T-helper 2 cell treated with Interferon-gamma antibody and Interleukin-4, amounts not matched to agents 100 ng/mL and 5 ng/mL, for 36 hours (primary cell): ENCODE data around the gene VIL1. TPM values are rescaled to one million over a fixed set of nuclear protein-coding genes. Genes with fewer than 3 reads are reported as not detected.

Experiments used
- intact Hi-C: fragments of 100-400 bp; cut with micrococcal nuclease; formaldehyde crosslinking; loops from one replicate; pipeline ENCODE4 v1.15.1; 2023
- total RNA-seq: library from RNA; stranded (reverse); gene quantifications from 2 replicates; pipeline ENCODE4 v1.2.3, GENCODE V29; 2022

Gene VIL1
- total RNA-seq, 1 donor from 2014 or later, result not detected

DNA sequence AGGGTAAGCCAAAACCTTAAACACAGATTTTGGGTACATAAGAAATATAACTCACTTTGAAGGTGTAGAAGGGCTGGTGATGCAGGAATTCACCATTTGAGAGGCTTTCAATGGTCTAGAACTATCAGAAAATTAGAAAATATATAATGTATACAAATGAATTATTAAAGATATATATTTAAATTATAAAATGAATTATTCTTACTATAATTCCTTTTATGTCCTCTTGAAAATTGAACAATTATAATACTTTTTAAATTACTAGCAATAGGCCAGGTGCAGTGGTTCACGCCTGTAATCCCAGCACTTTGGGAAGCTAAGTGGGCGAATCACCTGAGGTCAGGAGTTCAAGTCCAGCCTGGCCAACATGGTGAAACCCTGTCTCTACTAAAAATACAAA lies 60.7 kb downstream of the VIL1 start:
- intact Hi-C loops, result no loop called here

DNA sequence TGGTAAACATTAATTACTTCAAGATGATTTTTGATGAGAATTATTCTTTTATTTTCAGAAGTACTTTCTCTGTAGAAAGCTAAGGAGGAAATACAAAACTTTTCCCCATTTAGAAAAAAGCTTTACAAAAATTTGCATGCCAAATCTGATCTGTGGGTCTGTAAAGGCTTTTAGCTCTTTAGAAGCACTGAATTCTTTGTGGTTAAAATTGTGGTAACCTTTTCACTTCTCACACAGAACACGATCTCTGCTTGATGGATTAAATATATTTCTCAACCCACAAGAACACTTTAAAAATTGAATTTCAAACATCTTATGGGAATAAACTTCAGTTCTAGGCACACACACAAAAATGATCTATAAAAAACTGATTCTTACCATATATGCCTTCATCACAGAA lies 63.7 kb downstream of the VIL1 start:
- intact Hi-C loops, result no loop called here

DNA sequence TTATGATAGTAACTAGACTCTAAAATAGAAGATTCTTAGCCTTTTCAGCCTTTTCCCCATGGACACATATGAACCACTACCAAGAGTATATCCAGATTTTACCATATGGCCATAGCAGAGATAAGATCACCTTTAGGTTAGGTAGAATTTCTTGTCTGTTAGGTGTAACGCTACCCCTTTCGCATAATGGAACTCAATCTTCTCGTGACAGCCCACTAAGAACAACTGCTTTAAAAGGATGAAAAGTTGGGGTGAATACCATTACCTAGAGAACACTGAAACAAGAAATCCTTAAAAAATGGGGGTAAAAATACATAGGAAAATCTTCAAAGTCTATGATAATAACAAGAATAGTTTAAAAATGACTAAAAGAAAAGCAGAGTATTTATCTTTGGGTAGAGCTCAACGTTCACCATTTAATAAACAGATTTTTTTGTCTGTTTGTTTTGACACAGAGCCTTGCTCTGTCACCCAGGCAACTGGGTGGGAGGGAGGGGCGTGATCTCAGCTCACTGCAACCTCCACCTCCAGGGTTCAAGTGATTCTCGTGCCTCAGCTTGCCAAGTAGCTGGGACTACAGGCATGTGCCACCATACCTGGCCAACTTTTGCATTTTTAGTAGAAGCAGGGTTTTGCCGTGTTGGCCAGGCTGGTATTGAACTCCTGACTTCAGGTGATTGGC lies 67.2 kb downstream of the VIL1 start:
- intact Hi-C loops, result no loop called here

DNA sequence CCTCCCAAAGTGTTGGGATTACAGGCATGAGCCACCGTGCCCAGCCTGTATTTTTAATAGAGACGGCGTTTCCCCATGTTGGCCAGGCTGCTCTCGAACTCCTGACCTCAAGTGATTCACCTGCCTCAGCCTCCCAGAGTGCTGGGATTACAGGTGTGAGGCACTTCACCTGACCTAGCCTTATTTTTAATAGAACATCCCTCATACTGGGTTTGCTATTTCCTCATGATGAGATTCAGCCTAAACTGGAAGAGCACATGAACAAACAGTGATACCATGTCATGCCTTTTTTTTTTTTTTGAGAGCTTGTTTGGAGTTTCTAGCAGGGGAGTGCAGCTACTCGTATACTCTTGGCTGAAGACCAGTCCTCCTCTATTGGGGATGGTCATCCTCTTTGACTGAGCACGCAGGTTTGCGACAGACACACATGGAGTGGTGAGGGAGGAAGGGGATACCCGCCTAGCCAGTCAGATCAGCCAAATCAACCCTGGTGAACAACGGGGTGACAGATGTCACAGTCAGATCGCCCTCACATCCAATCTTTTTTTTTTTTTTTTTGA lies 81.7 kb downstream of the VIL1 start:
- intact Hi-C loops, result no loop called here

DNA sequence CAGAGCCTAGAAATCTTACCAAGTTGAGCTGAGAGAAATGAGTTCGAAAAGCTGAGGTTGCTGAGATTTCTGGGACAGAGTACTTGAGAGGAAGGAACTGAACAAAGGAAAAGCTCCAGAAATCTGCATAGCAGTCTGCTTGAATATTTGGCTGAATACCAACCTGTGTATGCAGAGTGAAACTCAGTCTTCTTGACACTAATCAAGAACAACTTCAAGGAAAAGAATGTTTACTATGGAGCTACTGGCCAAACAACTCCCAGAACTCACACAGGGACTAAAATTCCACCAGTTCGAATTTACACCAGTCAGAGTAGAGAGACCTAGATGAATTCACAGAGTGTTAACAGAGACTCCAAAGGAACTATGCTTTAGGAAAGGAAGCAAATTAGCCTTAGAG lies 82.7 kb downstream of the VIL1 start:
- intact Hi-C loops, result no loop called here

Other genes starting within 250 kb of the VIL1 start
- gene ARPC2, start 201.9 kb upstream of the VIL1 start, total RNA-seq, result 785 and 788 TPM in 2 replicates
- 0.86 and 0.91 TPM in 2 replicates for gene GPBAR1, start 158.1 kb upstream of the VIL1 start, total RNA-seq
- 54.4 and 59.4 TPM in 2 replicates for gene AAMP, start 149.0 kb upstream of the VIL1 start, total RNA-seq
- gene PNKD, start 148.6 kb upstream of the VIL1 start, total RNA-seq, result 26.3 and 27.7 TPM in 2 replicates
- 86.1 and 89.3 TPM in 2 replicates for gene TMBIM1, start 126.6 kb upstream of the VIL1 start, total RNA-seq
- gene CATIP, start 62.3 kb upstream of the VIL1 start, total RNA-seq, result not detected in 2 replicates
- 0.16 and 0.27 TPM in 2 replicates for gene SLC11A1, start 36.9 kb upstream of the VIL1 start, total RNA-seq
- 204 and 207 TPM in 2 replicates for gene CTDSP1, start 19.3 kb upstream of the VIL1 start, total RNA-seq
- gene USP37, start 149.2 kb downstream of the VIL1 start, total RNA-seq, result 32.2 and 34.1 TPM in 2 replicates
- gene CNOT9, start 149.7 kb downstream of the VIL1 start, total RNA-seq, result 91.7 and 95.5 TPM in 2 replicates
- 0.30 and 0.48 TPM in 2 replicates for gene PLCD4, start 188.8 kb downstream of the VIL1 start, total RNA-seq
- 51.8 and 52.9 TPM in 2 replicates for gene ZNF142, start 240.5 kb downstream of the VIL1 start, total RNA-seq
- 54.6 and 57.1 TPM in 2 replicates for gene BCS1L, start 240.6 kb downstream of the VIL1 start, total RNA-seq